GM12878 (cell line): Measurements from ENCODE around the gene KDM1B. TPM values are rescaled to one million over a fixed set of nuclear protein-coding genes. Genes with fewer than 3 reads are reported as not detected.

Experiments used
- BHLHE40 ChIP-seq, 2 experiments: fragments of 450-650 bp in 1 of 2; IDR thresholded peaks; 2 replicates each; pipeline ENCODE4 v1.6.1; 2011 to 2017; ENCODE audit warnings: low read depth in 2 of 2, borderline replicate concordance in 1 of 2, improper control_type of control experiment in 1 of 2, low read length in 1 of 2, mild to moderate bottlenecking in 1 of 2
- CHD2 ChIP-seq: IDR thresholded peaks from 2 replicates; pipeline ENCODE4 v1.6.1; 2011; ENCODE audit warnings: low read depth, low read length, improper control_type of control experiment, borderline replicate concordance
- EGR1 ChIP-seq, 2 experiments: IDR thresholded peaks; 1 replicate in 1 of 2; 2 replicates in 1 of 2; pipeline ENCODE4 v1.6.1; 2011 to 2012; ENCODE audit warnings: low read depth in 2 of 2, low read length in 2 of 2, borderline replicate concordance in 1 of 2, mild to moderate bottlenecking in 1 of 2, moderate library complexity in 1 of 2
- ESRRA ChIP-seq: IDR thresholded peaks from 2 replicates; pipeline ENCODE4 v1.6.1; 2012; ENCODE audit warnings: mild to moderate bottlenecking, low read length, improper control_type of control experiment
- GATAD2B ChIP-seq: fragments of 450-650 bp; conservative IDR thresholded peaks from 2 replicates; pipeline ENCODE4 v1.6.1; 2017; ENCODE audit warnings: low read depth, mild to moderate bottlenecking, moderate library complexity
- HCFC1 ChIP-seq: fragments of 150-350 bp; IDR thresholded peaks from 2 replicates; pipeline ENCODE4 v1.6.1; 2014; ENCODE audit warnings: low read length
- MYC ChIP-seq: IDR thresholded peaks from 2 replicates; pipeline ENCODE4 v1.6.1; 2011; ENCODE audit warnings: mild to moderate bottlenecking, low read length, moderate library complexity, inconsistent platforms; ENCODE audit not compliant: insufficient read depth, insufficient replicate concordance, insufficient read length, severe bottlenecking
- NBN ChIP-seq: fragments of 450-650 bp; IDR thresholded peaks from 2 replicates; pipeline ENCODE4 v1.6.1; 2016
- NFIC ChIP-seq: IDR thresholded peaks from 2 replicates; pipeline ENCODE4 v1.6.1; 2012; ENCODE audit warnings: low read depth, mild to moderate bottlenecking, inconsistent platforms, low read length, moderate library complexity
- NR2F1 ChIP-seq: fragments of 450-650 bp; conservative IDR thresholded peaks from 2 replicates; pipeline ENCODE4 v1.6.1; 2017; ENCODE audit warnings: mild to moderate bottlenecking
- PAX5 ChIP-seq: IDR thresholded peaks from 2 replicates; pipeline ENCODE4 v1.6.1; 2011; ENCODE audit warnings: low read depth, low read length, borderline replicate concordance
- PML ChIP-seq: IDR thresholded peaks from 2 replicates; pipeline ENCODE4 v1.6.1; 2012; ENCODE audit warnings: low read length, inconsistent platforms
- POU2F2 ChIP-seq: IDR thresholded peaks from 3 replicates; pipeline ENCODE4 v1.6.1; 2011; ENCODE audit warnings: low read depth, mild to moderate bottlenecking, low read length, borderline replicate concordance
- SMAD5 ChIP-seq: IDR thresholded peaks from 2 replicates; pipeline ENCODE4 v1.6.1; 2016; ENCODE audit warnings: antibody characterized with exemption, low read depth
- SMC3 ChIP-seq: IDR thresholded peaks from 2 replicates; pipeline ENCODE4 v1.6.1; 2011; ENCODE audit warnings: low read length, improper control_type of control experiment, borderline replicate concordance
- TAF1 ChIP-seq: IDR thresholded peaks from 2 replicates; pipeline ENCODE4 v1.6.1; 2011; ENCODE audit warnings: mild to moderate bottlenecking, low read depth, low read length, borderline replicate concordance
- TCF7 ChIP-seq: IDR thresholded peaks from 2 replicates; pipeline ENCODE4 v1.6.1; 2014; ENCODE audit warnings: antibody characterized with exemption, borderline replicate concordance
- YBX1 ChIP-seq: fragments of 450-650 bp; IDR thresholded peaks from 2 replicates; pipeline ENCODE4 v1.6.1; 2016; ENCODE audit warnings: antibody characterized with exemption
- ZBED1 ChIP-seq: IDR thresholded peaks from 2 replicates; pipeline ENCODE4 v1.6.1; 2016; ENCODE audit warnings: borderline replicate concordance
- polyA plus RNA-seq, 11 experiments: library from polyadenylated mRNA; depleted of rRNA in 4 of 11; unstranded in 6 of 11; stranded (reverse) in 5 of 11; fragments of >200 nt; fragmentation: Nextera tagmentation in 4 of 11; fragmentation: Illumina TruSeq in 1 of 11; extraction: Ambion mirVana in 4 of 11; extraction: Trizol in 1 of 11; gene quantifications; 1 replicate in 1 of 11; 2 replicates in 10 of 11; pipeline versions ENCODE4 v1.2.1 to v1.2.3, GENCODE V29; 2011 to 2016; ENCODE audit warnings: inconsistent platforms in 2 of 11, missing spikeins in 2 of 11, low read depth in 1 of 11
- total RNA-seq, 4 experiments: library from RNA; depleted of rRNA in 3 of 4; stranded (reverse); fragments of >200 nt in 3 of 4; fragmentation: Illumina TruSeq in 1 of 4; extraction: Trizol in 1 of 4; gene quantifications; 2 replicates each; pipeline versions ENCODE4 v1.2.1 to v1.2.3, GENCODE V29; 2013 to 2021
- TF ChIP-seq, protein P1 (sequence below): fragments of 150-350 bp; IDR thresholded peaks from 2 replicates; pipeline ENCODE4 v1.6.1; 2014; ENCODE audit warnings: mild to moderate bottlenecking, low read depth, low read length
- TF ChIP-seq, protein P2 (sequence below): fragments of 450-650 bp; IDR thresholded peaks from 2 replicates; pipeline ENCODE4 v1.6.1; 2017; ENCODE audit warnings: mild to moderate bottlenecking, moderate library complexity
- TF ChIP-seq, protein P3 (sequence below): fragments of 450-650 bp; formaldehyde crosslinking; IDR thresholded peaks from 2 replicates; pipeline ENCODE4 v1.5.0; 2022; ENCODE audit warnings: mild to moderate bottlenecking, missing genetic modification characterization

The KDM1B gene
- total and polyA plus RNA-seq, 10 of the 15 experiments (the other 5 are each of a cell fraction or from before 2014, with no cell fraction given): 1.7 to 22.5 (median 13.9) TPM

DNA sequence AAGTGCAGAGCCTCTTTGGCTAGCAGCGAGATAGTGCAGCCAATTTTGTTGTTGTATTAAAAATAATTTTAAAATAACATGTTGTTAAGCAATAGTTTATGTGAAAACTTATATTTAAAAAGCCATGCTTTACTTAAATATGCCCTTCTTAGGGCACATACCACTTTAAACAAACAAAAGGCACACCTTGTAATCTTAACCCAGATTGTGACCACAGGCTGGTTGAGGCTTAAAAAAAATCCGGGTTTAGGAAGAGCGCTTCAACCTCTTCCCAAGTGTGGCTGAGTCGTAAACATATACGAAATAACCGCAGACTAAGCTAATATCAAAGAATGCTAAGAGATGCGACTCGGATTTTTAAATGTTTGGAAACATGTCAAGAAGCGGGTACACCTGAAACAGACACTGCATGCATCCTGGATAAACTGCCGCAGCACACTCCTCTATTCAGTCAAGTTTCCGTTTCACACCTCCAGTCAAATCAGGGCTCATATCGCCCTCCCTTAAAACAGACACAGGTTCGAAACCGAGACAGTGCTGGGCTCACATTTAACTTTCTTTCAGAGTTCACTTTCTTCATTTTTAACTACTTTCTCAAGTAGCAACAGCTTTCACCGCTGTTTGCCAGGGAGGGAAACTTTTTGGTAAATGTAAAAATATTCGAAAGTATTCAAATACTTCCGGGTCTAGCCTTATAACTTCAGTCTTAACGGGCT lies 107.6 kb downstream of the KDM1B start (continued):
- TF ChIP-seq CHD2: no peak
- no peak for TF ChIP-seq NR2F1
- TF ChIP-seq HCFC1: no peak
- peak; percentile 38; the same call in 1 of the 2 replicates for TF ChIP-seq PAX5
- peak; percentile 49; the same call in 1 of the 2 replicates for TF ChIP-seq NFIC
- peak; percentile 77; the same call in 1 of the 2 replicates for TF ChIP-seq PML
- TF ChIP-seq, protein P1, sequence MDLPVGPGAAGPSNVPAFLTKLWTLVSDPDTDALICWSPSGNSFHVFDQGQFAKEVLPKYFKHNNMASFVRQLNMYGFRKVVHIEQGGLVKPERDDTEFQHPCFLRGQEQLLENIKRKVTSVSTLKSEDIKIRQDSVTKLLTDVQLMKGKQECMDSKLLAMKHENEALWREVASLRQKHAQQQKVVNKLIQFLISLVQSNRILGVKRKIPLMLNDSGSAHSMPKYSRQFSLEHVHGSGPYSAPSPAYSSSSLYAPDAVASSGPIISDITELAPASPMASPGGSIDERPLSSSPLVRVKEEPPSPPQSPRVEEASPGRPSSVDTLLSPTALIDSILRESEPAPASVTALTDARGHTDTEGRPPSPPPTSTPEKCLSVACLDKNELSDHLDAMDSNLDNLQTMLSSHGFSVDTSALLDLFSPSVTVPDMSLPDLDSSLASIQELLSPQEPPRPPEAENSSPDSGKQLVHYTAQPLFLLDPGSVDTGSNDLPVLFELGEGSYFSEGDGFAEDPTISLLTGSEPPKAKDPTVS: no peak
- peak; percentile 61; the same call in 1 of the 2 replicates for TF ChIP-seq SMAD5
- no peak for TF ChIP-seq SMC3
- no peak for TF ChIP-seq YBX1
- TF ChIP-seq, protein P2, sequence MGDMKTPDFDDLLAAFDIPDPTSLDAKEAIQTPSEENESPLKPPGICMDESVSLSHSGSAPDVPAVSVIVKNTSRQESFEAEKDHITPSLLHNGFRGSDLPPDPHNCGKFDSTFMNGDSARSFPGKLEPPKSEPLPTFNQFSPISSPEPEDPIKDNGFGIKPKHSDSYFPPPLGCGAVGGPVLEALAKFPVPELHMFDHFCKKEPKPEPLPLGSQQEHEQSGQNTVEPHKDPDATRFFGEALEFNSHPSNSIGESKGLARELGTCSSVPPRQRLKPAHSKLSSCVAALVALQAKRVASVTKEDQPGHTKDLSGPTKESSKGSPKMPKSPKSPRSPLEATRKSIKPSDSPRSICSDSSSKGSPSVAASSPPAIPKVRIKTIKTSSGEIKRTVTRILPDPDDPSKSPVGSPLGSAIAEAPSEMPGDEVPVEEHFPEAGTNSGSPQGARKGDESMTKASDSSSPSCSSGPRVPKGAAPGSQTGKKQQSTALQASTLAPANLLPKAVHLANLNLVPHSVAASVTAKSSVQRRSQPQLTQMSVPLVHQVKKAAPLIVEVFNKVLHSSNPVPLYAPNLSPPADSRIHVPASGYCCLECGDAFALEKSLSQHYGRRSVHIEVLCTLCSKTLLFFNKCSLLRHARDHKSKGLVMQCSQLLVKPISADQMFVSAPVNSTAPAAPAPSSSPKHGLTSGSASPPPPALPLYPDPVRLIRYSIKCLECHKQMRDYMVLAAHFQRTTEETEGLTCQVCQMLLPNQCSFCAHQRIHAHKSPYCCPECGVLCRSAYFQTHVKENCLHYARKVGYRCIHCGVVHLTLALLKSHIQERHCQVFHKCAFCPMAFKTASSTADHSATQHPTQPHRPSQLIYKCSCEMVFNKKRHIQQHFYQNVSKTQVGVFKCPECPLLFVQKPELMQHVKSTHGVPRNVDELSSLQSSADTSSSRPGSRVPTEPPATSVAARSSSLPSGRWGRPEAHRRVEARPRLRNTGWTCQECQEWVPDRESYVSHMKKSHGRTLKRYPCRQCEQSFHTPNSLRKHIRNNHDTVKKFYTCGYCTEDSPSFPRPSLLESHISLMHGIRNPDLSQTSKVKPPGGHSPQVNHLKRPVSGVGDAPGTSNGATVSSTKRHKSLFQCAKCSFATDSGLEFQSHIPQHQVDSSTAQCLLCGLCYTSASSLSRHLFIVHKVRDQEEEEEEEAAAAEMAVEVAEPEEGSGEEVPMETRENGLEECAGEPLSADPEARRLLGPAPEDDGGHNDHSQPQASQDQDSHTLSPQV: no peak
- TF ChIP-seq ESRRA: no peak
- no peak for TF ChIP-seq NBN
- TF ChIP-seq POU2F2: peak; percentile 60; the same call in 1 of the 3 replicates
- no peak for TF ChIP-seq EGR1 (IDR thresholded peaks at IDR 0.05; ENCODE audit: borderline replicate concordance in 1 of 2, low read depth in 2 of 2, low read length in 2 of 2)
- no peak for TF ChIP-seq ZBED1
- TF ChIP-seq TCF7: no peak
- peak; percentile 65 to 73 for TF ChIP-seq BHLHE40 (IDR thresholded peaks at IDR 0.05; ENCODE audit: borderline replicate concordance in 1 of 2, low read depth in 2 of 2, low read length in 1 of 2)
- peak; percentile 44; the same call in 1 of the 2 replicates for TF ChIP-seq GATAD2B
- TF ChIP-seq MYC: no peak
- TF ChIP-seq TAF1: peak; percentile 15; the same call in 1 of the 2 replicates
- TF ChIP-seq, protein P3, sequence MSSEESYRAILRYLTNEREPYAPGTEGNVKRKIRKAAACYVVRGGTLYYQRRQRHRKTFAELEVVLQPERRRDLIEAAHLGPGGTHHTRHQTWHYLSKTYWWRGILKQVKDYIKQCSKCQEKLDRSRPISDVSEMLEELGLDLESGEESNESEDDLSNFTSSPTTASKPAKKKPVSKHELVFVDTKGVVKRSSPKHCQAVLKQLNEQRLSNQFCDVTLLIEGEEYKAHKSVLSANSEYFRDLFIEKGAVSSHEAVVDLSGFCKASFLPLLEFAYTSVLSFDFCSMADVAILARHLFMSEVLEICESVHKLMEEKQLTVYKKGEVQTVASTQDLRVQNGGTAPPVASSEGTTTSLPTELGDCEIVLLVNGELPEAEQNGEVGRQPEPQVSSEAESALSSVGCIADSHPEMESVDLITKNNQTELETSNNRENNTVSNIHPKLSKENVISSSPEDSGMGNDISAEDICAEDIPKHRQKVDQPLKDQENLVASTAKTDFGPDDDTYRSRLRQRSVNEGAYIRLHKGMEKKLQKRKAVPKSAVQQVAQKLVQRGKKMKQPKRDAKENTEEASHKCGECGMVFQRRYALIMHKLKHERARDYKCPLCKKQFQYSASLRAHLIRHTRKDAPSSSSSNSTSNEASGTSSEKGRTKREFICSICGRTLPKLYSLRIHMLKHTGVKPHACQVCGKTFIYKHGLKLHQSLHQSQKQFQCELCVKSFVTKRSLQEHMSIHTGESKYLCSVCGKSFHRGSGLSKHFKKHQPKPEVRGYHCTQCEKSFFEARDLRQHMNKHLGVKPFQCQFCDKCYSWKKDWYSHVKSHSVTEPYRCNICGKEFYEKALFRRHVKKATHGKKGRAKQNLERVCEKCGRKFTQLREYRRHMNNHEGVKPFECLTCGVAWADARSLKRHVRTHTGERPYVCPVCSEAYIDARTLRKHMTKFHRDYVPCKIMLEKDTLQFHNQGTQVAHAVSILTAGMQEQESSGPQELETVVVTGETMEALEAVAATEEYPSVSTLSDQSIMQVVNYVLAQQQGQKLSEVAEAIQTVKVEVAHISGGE (CRISPR knock-in tag): no peak
